Stimulated activated CD4-positive, alpha-beta T cell treated with anti-CD3 and anti-CD28 coated beads, Interleukin-1b, Interleukin-23, amount 100 ng/mL, for 24 hours (primary cell): ENCODE measurements around the gene CRYBG3.
"Not testable (repeated sequence)": the region's sequence is repeated elsewhere in the genome, so short reads cannot be mapped to it uniquely, and the experiment has no call there.

ENCODE experiments used
- DNase-seq, 4 experiments: peaks; one replicate each; pipeline ENCODE4 v3.0.0-alpha.2; 2020; ENCODE audit warnings: low read depth in 4 of 4, low spot score in 1 of 4

Gene CRYBG3

DNA sequence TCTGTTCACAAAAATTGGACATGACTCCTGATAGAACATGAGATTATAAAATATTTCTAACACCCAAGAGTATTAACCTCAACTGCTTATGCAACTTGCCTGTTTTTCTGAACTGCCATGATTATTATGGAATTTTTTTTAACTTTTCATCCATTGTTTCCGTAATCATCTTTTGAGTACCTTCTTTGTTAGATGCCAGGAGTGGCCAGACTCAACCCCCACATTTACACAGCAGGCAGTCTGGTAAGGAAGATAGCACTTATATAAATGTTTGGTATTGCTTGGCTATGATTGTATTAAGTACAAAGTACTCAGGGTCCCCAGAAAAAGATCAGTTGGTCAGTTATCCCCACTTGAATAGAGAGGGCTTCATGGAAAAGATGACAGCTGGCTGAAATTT lies 74.3 kb downstream of the CRYBG3 start:
- DNase-seq, result no peak

- DNase-seq, result no peak
Measured at GRCh38 chr3:97896547-97896946, 74.7 kb downstream of the CRYBG3 start.

DNA sequence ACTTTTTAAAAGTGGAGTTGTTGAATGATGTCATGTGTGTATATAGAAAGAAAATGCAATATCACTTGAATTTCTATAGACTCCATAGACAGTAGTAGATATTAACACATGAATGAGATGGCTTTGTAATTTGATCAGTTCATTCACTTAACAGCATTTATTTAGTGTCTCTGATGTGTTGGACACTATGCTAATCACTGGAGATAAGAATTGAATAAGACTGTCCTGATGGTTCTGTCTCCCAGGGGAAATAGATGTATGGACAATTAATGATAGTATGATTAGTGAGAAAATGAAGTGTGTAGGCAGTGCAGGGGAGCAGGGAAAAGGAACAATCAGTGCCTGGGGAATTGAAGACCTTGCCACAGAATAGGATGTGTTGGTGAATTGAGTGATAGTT lies 77.5 kb downstream of the CRYBG3 start:
- no peak for DNase-seq

- no peak for DNase-seq
Measured at GRCh38 chr3:97901313-97902248, 79.8 kb downstream of the CRYBG3 start.

- not testable (repeated sequence) for DNase-seq
Measured at GRCh38 chr3:97909830-97910229, 88.0 kb downstream of the CRYBG3 start.

DNA sequence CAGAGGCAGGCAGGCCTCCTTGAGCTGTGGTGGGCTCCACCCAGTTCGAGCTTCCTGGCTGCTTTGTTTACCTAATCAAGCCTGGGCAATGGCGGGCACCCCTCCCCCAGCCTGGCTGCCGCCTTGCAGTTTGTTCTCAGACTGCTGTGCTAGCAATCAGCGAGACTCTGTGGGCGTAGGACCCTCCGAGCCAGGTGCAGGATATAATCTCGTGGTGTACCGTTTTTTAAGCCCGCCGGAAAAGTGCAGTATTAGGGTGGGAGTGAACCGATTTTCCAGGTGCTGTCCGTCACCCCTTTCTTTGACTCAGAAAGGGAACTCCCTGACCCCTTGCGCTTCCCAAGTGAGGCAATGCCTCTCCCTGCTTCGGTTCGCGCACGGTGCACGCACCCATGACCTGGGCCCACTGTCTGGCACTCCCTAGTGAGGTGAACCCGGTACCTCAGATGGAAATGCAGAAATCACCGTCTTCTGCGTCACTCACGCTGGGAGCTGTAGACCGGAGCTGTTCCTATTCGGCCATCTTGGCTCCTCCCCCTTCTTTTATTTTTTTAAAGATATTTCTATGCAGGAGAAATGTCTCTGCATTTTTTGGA lies 88.5 kb downstream of the CRYBG3 start:
- not testable (repeated sequence) for DNase-seq

- DNase-seq, result no peak
Measured at GRCh38 chr3:97910931-97911351, 89.1 kb downstream of the CRYBG3 start.

GRCh38 chr3:97911459-97911858 lies 89.6 kb downstream of the CRYBG3 start:
- no peak for DNase-seq

DNA sequence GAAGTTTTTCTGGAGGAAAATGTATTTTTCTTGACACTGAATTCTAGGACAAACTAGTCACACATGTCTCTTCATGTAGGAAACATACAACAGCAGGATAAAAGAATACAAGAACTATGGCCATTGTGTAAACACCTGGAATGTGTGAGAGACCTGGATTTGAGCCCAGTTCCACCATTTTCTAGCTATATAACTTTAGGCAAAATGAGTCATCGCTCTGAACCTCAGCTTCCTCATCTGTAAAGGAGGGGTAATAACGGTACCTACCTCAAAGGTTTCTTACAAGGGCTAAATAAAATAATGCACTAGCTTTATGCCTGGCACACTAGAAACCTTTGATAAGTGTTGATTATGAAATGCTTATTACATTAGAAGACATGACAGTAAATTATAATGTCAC lies 92.6 kb downstream of the CRYBG3 start:
- DNase-seq, result no peak

DNA sequence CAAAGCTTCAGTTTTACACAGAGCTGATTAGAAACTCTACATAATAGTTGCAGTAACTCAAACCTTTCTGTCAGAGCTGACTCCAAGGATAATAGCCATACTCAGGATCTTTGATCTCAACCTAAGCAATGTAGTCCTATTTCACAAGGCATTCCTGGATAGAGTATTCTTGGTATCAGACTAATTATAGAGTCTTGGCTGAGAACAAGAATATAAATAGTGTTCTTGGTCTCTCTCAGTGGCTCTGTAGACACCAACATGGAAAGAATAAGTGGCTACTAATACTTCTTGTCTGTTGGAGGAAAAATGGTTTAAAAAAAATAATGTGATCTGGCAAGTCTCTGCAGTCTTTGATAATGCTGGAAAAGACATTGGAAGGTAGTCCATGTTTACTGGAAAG lies 94.8 kb downstream of the CRYBG3 start:
- no peak for DNase-seq

DNA sequence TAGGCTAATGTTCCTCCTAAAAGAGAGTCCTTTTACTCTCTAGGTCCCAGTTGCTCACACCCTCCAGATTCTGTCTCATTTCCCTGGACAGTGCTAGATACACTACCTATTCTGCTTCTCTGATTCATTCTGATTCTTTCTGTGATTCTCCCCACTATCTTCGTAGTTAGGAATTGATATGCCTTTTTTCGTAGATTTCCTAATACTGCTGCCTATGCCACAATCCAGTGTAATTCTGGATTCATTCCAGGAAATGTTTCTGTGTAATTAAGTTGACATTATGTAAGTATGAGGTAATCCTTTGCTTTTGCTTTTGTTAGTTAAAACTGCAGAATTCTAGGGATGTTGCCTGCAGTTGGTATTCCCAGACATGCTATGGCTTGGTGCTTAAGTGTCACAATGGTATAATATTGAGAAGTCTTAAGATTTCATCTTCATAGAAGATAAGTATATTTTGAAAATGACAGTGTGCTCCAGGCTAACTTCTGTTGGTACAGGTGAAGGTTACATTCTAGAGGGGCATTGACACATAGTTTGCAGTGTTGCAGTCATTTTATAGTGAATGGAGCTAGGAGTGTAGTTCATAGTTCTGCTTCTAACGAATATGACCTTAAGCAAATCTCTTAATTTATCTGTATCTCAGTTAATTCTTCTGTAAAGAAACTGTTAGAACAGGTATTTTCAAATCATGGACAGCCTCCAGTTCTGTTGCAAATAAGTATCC lies 96.2 kb downstream of the CRYBG3 start:
- no peak for DNase-seq

DNA sequence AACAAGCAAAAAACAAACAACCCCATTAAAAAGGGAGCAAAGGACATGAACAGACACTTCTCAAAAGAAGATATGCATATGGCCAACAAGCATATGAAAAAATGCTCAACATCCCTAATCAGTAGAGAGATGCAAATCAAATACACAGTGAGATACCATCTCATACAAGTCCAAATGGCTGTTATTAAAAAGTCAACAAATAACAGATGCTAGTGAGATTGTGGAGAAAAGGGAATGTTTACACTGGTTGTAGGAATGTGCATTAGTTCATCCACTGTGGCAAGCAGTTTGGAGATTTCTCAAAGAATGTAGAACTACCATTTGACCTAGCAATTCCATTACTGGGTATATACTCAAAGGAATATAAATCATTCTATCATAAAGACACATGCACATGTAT lies 105.9 kb downstream of the CRYBG3 start:
- DNase-seq, result no peak

GRCh38 chr3:97928986-97929385 lies 107.2 kb downstream of the CRYBG3 start:
- no peak for DNase-seq

DNA sequence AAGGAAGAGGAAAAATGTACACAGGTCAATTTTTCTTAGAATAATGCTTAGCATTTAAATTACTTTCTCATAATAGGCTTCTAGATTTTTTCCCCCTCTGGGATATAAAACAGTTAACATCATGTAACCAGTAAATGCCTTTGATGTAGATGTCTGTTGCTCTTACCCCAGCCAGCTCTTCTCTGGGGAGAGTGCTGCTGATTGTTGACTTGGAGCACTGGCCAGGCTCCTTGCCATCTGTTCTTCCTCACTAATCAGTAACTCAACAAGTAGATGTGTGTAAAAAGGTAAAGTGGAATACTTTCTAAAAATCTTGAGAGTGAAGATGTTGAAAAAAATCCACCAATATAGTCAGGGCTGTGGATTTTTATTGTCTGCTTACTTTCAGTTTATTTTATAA lies 108.2 kb downstream of the CRYBG3 start:
- DNase-seq, result no peak

- no peak for DNase-seq
Measured at GRCh38 chr3:97931218-97931617, 109.4 kb downstream of the CRYBG3 start.

GRCh38 chr3:97932387-97932801 lies 110.6 kb downstream of the CRYBG3 start:
- DNase-seq, result no peak

GRCh38 chr3:97934980-97935695 lies 113.3 kb downstream of the CRYBG3 start:
- no peak for DNase-seq

- no peak for DNase-seq
Measured at GRCh38 chr3:97935842-97936241, 114.0 kb downstream of the CRYBG3 start.

DNA sequence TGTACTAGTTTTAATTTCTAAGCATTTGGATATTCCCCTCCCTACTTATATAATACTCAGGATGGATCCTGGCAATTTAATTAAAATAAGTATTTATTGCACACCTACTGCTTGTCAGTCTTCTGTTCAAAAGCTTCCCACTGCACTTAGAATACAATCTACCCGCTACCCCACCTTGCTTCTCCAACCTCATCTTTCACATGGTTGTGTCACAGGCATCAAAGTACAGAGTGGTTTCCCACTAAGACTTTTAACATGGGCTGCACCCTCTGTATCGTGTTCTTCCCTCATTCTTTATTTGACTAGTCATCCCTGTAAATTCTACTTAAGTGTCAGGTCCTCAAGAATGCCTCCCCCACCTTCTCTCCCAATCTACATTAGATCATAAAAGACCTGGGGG lies 115.4 kb downstream of the CRYBG3 start:
- no peak for DNase-seq

- no peak for DNase-seq
Measured at GRCh38 chr3:97938444-97938843, 116.6 kb downstream of the CRYBG3 start.

DNA sequence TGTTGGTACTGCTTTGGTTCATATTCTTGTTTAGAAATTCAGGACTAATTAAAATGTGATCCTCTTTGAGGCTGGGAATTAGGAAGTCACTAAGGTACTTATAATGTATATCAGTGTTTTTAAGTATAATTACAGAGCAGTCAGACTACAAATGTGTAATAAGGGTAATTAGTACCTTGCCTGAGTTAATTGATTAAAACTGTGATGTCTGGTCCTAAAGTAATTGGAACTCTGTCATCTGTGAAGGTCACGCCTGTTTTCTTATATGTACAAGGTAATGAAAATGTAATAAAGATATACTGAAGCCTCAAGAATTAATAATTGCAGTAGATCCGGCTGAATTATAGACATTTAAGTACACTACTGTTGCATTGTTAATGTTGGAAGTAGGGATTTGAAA lies 117.6 kb downstream of the CRYBG3 start:
- no peak for DNase-seq
